Measurements from ENCODE around the gene PCNX1.

PCNX1 gene

GRCh38 chr14:70952485-70952884 lies 45.2 kb downstream of the PCNX1 start:
- no peak overlapping the region for H3K4me3 ChIP-seq (ENCODE audit: low read depth, low read length)
- TF ChIP-seq CTCF (IDR thresholded peaks at IDR 0.05; ENCODE audit: low read depth, low read length): no peak

GRCh38 chr14:70954068-70954467 lies 46.8 kb downstream of the PCNX1 start:
- no peak for TF ChIP-seq CTCF (IDR thresholded peaks at IDR 0.05; ENCODE audit: low read depth, low read length)

GRCh38 chr14:70955543-70956480 lies 48.6 kb downstream of the PCNX1 start:
- no peak overlapping the region for H3K4me3 ChIP-seq (ENCODE audit: low read depth, low read length)

More at GRCh38 chr14:70954068-70954467, 46.8 kb downstream of the PCNX1 start:
- H3K4me3 ChIP-seq (ENCODE audit: low read depth, low read length): no peak overlapping the region

GRCh38 chr14:70956511-70956910 lies 49.3 kb downstream of the PCNX1 start:
- H3K4me3 ChIP-seq (ENCODE audit: low read depth, low read length): no peak overlapping the region
- TF ChIP-seq CTCF (IDR thresholded peaks at IDR 0.05; ENCODE audit: low read depth, low read length): no peak

More at GRCh38 chr14:70955543-70956480, 48.6 kb downstream of the PCNX1 start:
- peak; percentile 57 for TF ChIP-seq CTCF (IDR thresholded peaks at IDR 0.05; ENCODE audit: low read depth, low read length)

GRCh38 chr14:70957710-70958109 lies 50.5 kb downstream of the PCNX1 start:
- TF ChIP-seq CTCF (IDR thresholded peaks at IDR 0.05; ENCODE audit: low read depth, low read length): no peak
- H3K4me3 ChIP-seq (ENCODE audit: low read depth, low read length): no peak overlapping the region

GRCh38 chr14:70962935-70963334 lies 55.7 kb downstream of the PCNX1 start:
- no peak for TF ChIP-seq CTCF (IDR thresholded peaks at IDR 0.05; ENCODE audit: low read depth, low read length)

GRCh38 chr14:70964492-70964891 lies 57.2 kb downstream of the PCNX1 start:
- TF ChIP-seq CTCF (IDR thresholded peaks at IDR 0.05; ENCODE audit: low read depth, low read length): no peak
- no peak overlapping the region for H3K4me3 ChIP-seq (ENCODE audit: low read depth, low read length)

More at GRCh38 chr14:70962935-70963334, 55.7 kb downstream of the PCNX1 start:
- H3K4me3 ChIP-seq (ENCODE audit: low read depth, low read length): no peak overlapping the region
